GM19023 (cell line): Measurements from ENCODE around the gene OR10Z1.

Source experiments
- ATAC-seq: cut with Tn5 transposase; IDR thresholded peaks from one replicate; pipeline ENCODE4 v1.9.1; 2021; ENCODE audit warnings: mild to moderate bottlenecking, moderate library complexity; ENCODE audit not compliant: unreplicated experiment

OR10Z1 gene, protein sequence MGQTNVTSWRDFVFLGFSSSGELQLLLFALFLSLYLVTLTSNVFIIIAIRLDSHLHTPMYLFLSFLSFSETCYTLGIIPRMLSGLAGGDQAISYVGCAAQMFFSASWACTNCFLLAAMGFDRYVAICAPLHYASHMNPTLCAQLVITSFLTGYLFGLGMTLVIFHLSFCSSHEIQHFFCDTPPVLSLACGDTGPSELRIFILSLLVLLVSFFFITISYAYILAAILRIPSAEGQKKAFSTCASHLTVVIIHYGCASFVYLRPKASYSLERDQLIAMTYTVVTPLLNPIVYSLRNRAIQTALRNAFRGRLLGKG

DNA sequence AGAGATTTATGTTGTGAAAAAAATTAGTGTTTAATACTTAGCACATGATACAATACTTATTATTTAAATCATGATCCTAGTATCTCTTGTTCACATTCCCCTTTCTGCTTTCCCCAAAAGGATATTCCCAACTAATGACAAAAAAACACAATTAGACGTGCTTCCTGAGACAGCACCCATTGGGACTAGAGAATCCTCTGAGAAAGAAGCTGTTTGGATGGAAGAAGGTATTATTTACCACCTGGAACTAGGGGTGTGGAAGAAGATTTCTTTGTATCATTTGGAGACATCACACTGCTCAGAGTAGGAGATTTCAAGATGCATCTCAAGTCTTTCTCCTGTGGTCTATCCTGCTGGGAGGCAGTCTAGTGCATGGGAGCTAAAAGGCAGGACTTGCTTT, at the start of gene OR10Z1:
Gene OR10Z1, plus strand, starts transcription at position 301 of the 400 bp plus-strand sequence. CDS start 1,171 bp downstream, outside the sequence.
- ATAC-seq: no peak

DNA sequence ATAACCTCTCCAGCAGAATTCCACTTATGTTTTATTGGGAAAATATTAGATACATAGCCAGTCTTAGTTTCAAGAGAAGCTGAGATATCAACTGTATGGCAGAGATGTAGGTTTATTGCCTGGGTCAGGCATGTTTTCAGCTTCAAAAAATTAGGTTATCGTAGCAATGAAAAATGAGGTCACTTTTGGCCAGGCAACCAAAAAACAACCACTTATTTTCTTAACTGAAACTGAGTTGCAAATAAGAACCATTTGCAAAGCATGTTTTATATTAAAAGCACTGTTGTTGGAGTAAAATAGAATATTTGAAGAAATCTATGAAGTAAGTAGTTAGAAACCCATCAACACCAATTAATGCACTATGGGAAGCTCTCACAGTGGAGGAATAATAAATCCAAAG, 45.4 kb upstream of the OR10Z1 start:
- no peak for ATAC-seq

DNA sequence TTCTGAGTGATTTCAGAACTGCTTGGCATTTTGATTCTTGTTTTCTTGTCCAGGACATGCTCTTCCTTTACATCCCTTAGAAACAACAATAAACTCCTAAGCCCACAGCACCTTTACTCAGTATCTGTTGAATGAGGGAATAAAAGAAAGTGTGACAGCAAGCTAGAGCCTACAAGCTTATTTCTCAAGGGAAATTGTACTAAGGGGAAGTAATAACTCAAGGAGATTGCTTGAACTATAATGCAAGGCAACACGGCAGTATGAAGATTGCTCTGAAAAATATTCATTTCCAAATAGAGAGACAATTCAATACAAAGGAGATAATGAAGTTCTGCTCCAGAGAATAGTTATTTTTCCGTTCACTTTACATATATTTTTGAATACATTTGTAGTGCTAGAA, 41.2 kb upstream of the OR10Z1 start:
- ATAC-seq: no peak

DNA sequence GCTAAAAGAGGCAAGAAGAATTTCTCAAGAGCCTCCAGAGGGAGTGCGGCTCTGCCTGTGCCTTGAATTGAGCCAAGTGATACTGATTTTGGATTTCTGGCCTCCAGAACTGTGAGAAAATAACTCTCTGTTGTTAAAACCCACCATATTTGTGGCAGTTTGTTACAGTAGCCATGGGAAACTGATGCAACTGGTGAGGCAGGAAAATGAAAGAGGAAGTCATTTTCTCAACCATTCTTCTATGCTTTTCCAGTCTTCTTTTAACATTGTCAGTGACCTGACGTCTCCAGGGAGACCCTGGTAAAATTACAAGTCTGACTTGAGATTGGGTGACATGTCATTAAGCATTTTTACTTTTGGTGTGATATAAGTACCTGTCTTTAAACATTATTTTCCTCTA, 40.5 kb upstream of the OR10Z1 start:
- no peak for ATAC-seq

DNA sequence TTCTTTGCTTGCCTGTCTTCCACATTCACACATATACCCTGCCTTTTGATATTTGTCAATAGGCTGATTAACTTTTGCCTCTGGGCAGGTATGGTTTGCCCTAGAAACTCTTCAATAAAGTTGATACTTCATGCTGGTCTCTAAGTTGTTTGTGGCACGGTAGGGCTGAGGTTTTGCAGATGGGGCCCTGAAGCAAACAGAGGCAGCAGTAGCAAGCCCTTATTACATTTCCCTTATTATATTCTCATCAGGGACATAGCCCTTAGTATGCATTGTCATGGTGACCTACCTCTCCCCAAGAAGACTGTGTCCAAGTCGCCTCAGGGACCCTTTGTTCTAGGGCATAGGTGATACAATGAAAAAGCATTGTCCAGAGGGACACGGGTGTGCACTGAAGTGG, 34.6 kb upstream of the OR10Z1 start, which contains the start of gene OR6P1:
Gene OR6P1, minus strand, starts transcription at position 101 of the 400 bp plus-strand sequence. CDS start 6,976 bp downstream, outside the sequence.
- ATAC-seq: no peak

DNA sequence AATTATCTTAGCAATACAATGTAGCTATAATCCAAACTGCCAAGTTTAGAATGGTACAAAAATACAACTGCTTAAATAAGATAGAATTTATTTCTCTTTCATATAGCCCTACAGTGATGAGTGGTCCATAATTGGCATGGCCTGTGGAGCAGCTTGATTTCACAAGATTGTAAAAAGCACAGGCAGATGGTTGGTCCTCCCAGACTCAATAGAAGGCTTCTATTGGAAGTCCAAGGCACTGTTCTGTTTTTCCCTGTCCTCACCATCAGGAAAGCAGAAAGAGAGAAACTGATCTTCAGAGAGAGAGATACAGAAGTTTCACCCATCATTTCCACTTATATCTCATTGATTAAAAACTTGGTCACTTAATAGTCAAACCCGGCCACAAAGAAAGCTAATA, 32.8 kb upstream of the OR10Z1 start:
- no peak for ATAC-seq

DNA sequence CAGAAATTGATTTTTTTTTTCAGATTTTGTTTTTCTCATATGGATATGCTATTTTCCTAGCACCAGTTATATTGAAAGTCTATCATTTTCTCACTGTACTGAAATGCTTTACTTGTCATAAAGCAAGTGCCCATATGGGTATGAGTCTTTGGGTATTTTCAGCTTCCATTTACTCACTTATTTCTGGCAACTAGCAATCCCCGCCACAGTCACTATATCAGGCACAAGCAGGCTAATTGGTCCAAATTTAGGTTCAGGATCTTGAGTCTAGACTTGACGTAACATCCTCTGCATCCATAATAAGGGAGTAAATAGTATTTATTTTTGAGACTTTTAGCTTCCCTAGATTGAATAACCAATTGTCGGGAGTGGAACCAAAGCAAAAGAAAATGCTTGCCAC, 27.5 kb upstream of the OR10Z1 start:
- ATAC-seq: no peak

DNA sequence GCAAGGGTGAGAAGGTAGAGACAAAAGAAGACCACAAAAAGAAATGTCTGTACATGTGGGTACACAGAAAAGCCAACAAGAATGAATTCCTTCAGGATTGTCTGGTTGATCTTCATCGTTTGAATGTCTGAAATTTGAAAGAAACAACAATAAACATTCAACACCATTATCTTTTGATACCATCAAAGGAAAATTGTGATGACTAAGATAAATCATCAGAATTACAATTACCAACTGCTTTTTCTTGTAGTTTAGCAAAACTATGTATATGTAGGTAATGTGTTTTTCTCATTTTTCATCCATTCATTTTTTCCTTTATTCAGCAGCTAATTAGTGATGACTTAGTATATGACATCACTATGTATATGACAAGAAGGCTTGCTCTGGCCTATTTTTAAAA, 25.3 kb upstream of the OR10Z1 start, which contains the start of gene OR10X1:
Gene OR10X1, minus strand, starts transcription at position 167 of the 400 bp plus-strand sequence. Its CDS starts 0 bp downstream, at position 167.
- ATAC-seq: no peak

DNA sequence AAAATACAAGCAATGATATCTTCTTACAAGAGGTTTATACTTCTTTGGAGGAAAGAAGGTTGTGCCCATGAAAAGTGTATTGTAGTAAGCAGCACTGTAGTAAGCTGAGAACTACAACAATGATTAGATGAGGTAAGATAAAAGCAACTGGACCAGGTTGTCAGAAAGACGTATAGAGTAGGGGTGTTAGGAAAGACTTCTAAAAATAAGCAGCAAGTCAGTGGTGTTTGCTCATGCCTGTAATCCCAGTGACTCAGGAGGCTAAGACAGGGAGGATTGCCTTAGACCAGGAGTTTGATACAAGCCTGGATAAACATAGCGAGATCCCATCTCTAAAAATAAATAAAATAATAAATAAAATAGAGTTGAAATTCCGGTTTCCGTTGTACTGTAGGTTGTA, 21.1 kb upstream of the OR10Z1 start:
- ATAC-seq: no peak

DNA sequence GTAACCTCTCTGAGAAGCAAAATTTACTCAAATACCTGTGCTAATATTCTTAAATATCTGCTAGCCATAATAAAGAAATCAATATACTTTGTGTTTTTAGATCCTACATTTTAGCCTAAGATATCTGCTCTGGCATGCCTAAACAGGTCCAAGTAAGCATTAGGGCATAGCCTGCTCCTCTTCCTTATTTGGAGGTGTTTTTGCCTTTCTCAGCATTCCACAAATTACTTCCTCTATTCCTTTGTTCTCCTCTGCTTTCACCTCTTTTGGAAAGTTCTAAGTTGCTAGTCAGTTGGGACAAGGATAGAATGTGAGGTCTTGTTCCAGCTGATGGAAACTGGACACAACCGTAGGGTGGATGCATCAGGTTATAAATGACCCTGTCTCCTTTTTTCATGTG, 18.1 kb upstream of the OR10Z1 start:
- ATAC-seq: no peak

DNA sequence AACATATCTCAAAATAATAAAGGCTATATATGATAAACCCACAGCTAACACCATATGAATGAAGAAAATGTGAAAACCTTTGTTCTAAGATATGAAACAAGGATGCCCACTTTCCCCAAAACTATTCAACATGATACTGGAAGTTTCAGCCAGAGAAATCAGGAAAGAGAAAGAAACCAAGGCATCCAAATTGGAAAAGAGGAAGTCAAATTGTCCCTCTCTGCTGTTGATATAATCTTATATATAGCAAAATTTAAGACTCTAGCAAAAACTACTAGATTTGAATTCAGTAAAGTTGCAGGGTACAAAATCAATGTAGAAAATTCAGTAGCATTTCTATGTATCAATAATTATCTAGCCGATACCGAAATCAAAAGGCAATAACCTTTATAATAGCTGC, 4.3 kb upstream of the OR10Z1 start:
- no peak for ATAC-seq

DNA sequence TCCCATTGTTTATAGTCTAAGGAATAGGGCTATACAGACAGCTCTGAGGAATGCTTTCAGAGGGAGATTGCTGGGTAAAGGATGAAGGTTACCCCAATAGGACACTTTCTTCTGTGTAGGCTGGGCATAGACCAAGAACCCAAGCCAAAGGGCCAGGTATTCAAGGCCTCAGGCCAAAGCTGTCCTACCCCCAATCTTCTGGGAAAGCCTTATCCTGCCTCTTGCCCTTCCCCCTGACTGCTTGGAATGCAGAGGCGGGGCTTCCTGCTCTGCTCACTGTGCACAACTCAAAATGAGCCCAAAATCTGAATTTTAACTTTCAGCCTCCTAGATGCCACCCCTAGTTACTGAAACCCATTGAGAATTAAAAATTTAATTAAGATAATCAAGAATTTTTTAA, 2.2 kb downstream of the OR10Z1 start:
- ATAC-seq: no peak

DNA sequence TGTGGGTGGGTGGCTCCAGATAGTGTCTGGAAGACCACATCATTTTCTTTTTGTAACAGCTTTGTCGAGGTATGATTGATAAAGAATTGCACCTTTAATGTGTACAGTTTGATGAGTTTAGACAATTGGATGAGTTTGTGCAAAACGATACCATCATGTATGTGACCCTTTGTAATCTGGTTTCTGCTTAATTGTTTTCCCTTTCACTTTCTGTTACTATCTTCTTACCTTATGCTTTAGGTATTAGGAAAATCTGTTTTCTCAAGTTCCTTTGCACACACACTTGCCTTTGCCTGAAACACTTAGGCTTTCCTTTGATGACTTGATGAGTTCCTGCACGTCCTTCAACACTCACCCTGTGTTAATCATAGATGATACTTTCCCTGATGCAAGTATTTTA, 6.8 kb downstream of the OR10Z1 start:
- ATAC-seq: no peak

DNA sequence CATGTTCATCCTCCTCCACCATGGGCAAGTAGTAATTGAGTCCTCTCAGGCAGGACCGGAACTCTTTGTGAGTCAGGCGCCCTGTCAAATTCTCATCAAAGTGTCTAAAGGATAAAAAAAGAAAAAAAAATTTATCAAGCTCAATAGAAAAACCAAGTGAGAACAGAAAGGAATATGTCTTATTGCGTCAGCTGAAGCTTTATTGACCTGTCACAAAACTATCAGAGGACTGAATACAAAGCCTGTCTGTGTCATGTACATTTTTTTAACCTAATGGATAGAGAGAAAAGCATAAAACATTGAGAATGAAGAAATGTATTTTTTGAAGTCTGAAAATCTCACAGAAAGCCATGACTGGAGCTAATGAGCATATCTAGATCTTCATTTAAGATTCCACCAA, 8.7 kb downstream of the OR10Z1 start:
- ATAC-seq: no peak

DNA sequence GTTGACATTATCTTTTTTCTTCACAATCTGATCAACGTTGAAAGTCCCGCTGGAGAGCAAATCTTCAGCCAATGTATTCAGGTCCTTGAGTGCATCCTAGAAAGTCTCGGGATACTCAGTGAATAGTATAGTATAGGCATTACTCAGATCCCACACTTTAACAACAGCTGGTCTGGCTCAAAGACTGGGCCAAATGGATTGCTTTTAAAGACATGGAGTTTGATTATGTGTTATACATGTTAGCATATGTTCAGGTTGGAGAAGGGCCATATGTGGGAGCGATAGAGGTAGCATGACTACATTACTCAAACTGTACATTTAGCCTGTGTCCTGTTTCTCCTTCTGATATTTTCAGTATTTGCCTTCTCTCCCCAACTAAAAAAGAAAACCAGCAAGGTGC, 33.1 kb downstream of the OR10Z1 start:
- ATAC-seq: no peak

DNA sequence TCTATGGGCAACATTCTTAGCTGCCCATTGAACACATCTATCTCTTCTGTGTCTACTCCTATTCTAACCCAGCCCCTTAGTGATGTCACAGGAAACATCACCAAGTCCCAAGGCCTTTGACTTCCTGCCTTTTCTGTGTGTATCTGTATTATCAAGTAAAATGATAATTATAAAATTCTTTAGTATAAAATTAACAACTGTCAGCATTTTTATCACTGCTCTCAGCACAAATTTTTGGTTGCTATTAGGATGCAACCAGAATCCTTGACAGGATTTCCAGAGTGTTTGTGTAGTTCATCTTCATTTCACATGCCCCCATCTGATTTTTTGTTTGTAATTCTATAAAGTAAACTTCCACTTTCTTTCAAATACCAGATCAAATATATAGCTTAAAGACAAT, 33.8 kb downstream of the OR10Z1 start:
- no peak for ATAC-seq

DNA sequence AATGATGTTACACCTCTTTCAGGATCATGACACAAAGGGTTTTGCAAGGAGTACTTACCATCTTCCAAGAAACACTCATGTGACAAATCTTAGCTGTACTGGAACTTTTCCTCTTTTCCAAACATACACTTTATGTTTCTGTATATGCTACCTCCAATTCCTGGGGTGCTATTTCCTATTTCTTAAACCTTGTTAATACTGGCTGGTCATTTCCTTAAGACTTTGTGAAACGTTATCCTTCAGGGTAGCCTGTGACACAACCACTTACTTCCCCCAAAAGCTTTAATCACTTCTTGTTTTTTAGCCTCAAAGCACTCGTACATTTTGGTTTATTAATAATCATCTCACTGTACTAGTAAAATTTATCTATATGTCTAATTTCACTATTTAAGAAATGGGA, 39.4 kb downstream of the OR10Z1 start:
- no peak for ATAC-seq

DNA sequence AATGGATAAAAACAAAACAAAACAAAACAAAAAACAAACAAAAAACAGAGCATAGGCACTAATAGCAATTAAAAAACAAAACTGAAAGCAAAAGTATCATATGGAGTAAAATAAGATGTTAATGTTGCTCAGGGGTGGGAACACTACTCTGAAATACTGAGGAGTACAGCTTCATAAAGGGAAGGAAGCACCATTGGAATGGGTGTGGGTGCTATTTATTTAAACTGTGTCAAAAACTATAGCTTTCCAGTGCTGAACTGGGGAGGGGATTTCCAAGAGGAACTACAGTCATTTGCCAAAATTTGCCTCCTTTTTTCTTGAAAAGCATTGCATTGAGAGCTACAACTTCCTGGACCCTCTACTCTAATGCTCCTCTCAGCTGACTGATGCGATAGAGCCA, 41.4 kb downstream of the OR10Z1 start:
- no peak for ATAC-seq

DNA sequence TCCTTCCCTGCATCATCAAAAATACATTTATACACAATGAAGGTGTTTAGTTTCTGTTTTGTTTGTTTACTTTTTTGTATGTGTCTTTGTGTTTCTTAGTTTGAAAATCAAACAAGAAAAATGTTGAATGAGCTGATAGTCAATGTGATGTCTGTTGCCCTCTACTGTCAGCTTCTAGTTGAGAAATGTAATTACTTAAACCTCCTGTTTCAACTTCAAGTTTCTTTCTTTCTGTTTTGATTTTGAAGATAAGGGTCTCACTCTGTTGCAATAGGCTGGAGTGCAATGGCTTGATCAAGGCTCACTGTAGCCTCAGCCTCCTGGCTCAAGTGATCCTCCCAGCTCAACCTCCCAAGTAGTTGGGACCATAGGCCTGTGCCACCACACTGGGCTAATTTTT, 44.0 kb downstream of the OR10Z1 start:
- no peak for ATAC-seq

DNA sequence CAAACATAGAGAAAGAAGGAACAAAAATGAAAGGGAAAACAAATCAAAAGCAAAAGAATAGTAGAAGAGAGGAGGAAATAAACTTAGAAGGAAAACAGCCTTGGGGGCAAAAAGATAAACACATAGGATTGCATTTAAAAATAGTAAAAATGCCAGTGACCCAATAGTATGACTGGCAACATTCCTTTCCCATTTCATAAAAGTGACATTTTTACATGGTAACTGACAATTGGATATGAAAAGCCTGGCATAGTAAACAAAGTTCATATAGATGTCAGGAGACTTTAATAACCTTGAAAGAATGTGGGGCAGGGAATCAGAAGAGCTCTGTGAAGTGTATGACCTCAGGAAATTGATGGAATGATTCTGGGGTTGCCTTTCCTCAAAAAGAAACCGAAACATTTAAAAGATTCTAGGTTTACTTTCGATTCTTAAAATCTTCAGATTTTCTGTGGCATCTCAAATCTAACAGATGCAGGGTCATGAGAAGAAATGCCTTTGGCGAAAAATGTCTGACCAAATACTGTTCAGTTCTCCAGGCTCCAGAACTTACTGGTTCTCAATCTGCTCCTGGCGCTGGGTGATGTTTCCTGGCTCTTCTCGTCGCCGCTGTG, 47.8 kb downstream of the OR10Z1 start:
- ATAC-seq: no peak

DNA sequence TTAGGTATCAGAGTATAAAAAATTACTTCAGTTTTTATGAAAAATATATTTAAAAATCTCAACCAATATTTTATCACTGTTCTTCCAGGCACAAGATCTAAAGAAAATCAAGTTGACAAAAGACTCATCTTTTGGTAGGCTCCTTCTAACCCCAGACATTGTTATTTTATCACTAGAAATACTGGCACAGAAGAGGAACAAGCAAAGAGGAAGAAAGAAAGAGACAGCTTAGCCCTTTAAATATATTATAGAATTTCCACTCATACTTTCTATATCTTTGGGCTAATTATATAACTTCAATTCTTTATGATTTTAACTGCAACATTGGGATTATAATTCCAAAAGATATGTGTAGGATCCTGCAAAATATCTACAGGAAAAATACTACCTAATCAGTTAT, 49.0 kb downstream of the OR10Z1 start:
- ATAC-seq: no peak

DNA sequence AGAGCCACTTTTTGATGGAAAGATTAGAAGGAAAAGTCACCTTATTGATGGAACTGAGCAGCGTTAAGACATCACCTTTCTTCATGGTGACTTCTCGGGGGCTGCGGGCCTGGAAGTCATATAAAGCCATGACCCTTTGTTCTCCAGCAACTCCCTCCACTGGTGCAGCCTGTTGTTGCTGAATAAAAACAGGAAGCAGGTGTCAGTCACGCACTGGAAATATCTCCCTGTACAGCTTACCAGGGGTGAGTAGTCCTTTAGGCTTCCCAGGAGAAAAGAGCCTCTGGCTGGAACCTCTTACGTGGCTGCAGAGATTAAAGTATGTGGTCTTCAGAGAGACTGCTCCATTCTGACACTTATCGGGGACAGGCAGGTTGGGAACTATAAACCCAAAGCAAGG, 49.5 kb downstream of the OR10Z1 start:
- no peak for ATAC-seq
